Measurements from ENCODE around the gene TGM1.
"Not testable (repeated sequence)": the region's sequence is repeated elsewhere in the genome, so short reads cannot be mapped to it uniquely, and the experiment has no call there.

The TGM1 gene

GRCh38 chr14:24246765-24247212 lies 16.2 kb downstream of the TGM1 start:
- peak overlapping the region in 1 of 3 experiments; percentile 47 for H3K4me3 Mint-ChIP-seq
- peaks cover 17% of the 10 kb centered on the region for H3K4me1 Mint-ChIP-seq
- H3K27me3 Mint-ChIP-seq (ENCODE audit: low read depth) = no peaks in the 10 kb centered on the region
- TF ChIP-seq CTCF (IDR thresholded peaks at IDR 0.05; ENCODE audit: unreplicated experiment in 3 of 3) = no peak
- H3K9me3 Mint-ChIP-seq = no peaks in the 10 kb centered on the region
- H3K36me3 Mint-ChIP-seq (ENCODE audit: low read depth) = no peaks in the 10 kb centered on the region
- H3K27ac Mint-ChIP-seq = no peak overlapping the region

- Mint-ChIP-seq H3K4me3 (peak overlapping the region in 1 of 3 experiments; percentile 77), H3K4me1 (peaks cover 21% of the 10 kb centered on the region), H3K27ac (peak overlapping the region in 1 of 3 experiments; percentile 68)
- H3K27me3 Mint-ChIP-seq (ENCODE audit: low read depth); H3K36me3 Mint-ChIP-seq (ENCODE audit: low read depth); H3K9me3 Mint-ChIP-seq: not testable (repeated sequence)
These were observed 17.6 kb downstream of the TGM1 start for GRCh38 chr14:24245350-24245749.

GRCh38 chr14:24243336-24243836 lies 19.6 kb downstream of the TGM1 start:
- Mint-ChIP-seq H3K27ac (peak overlapping the region; percentile 99 to 100 (median 99)), H3K4me3 (peak overlapping the region; percentile 89 to 99 (median 91)), H3K4me1 (peaks cover 39% of the 10 kb centered on the region), H3K36me3 (ENCODE audit: low read depth) (peaks cover 21% of the 10 kb centered on the region), H3K9me3 (no peaks in the 10 kb centered on the region), H3K27me3 (ENCODE audit: low read depth) (no peaks in the 10 kb centered on the region)
- TF ChIP-seq CTCF (IDR thresholded peaks at IDR 0.05; ENCODE audit: unreplicated experiment in 3 of 3) = no peak

- peaks cover 35% of the 10 kb centered on the region for H3K36me3 Mint-ChIP-seq (ENCODE audit: low read depth)
These were observed 21.0 kb downstream of the TGM1 start for GRCh38 chr14:24241829-24242443.

GRCh38 chr14:24240110-24240918 lies 22.7 kb downstream of the TGM1 start:
- H3K9me3 Mint-ChIP-seq = no peaks in the 10 kb centered on the region
- peaks cover 39% of the 10 kb centered on the region for H3K4me1 Mint-ChIP-seq
- H3K27ac Mint-ChIP-seq = peak overlapping the region in 2 of 3 experiments; percentile 37 to 42
- peaks cover 50% of the 10 kb centered on the region for H3K36me3 Mint-ChIP-seq (ENCODE audit: low read depth)
- no peaks in the 10 kb centered on the region for H3K27me3 Mint-ChIP-seq (ENCODE audit: low read depth)
- H3K4me3 Mint-ChIP-seq = peak overlapping the region; percentile 89 to 99 (median 91)
- TF ChIP-seq CTCF (IDR thresholded peaks at IDR 0.05; ENCODE audit: unreplicated experiment in 3 of 3) = no peak

More at GRCh38 chr14:24241829-24242443, 21.0 kb downstream of the TGM1 start:
- H3K9me3 Mint-ChIP-seq = no peaks in the 10 kb centered on the region
- peak overlapping the region; percentile 99 to 100 (median 99) for H3K27ac Mint-ChIP-seq
- peaks cover 39% of the 10 kb centered on the region for H3K4me1 Mint-ChIP-seq
- H3K27me3 Mint-ChIP-seq (ENCODE audit: low read depth) = no peaks in the 10 kb centered on the region
- peak; percentile 41 to 59 (median 42) for TF ChIP-seq CTCF (IDR thresholded peaks at IDR 0.05; ENCODE audit: unreplicated experiment in 3 of 3)
- H3K4me3 Mint-ChIP-seq = peak overlapping the region; percentile 89 to 99 (median 91)

- peak overlapping the region; percentile 20 to 99 (median 55) for H3K4me3 Mint-ChIP-seq
- H3K4me1 Mint-ChIP-seq = peaks cover 43% of the 10 kb centered on the region
- H3K27ac Mint-ChIP-seq = no peak overlapping the region
- H3K9me3 Mint-ChIP-seq = no peaks in the 10 kb centered on the region
- no peak for TF ChIP-seq CTCF (IDR thresholded peaks at IDR 0.05; ENCODE audit: unreplicated experiment in 3 of 3)
- no peaks in the 10 kb centered on the region for H3K27me3 Mint-ChIP-seq (ENCODE audit: low read depth)
- peaks cover 59% of the 10 kb centered on the region for H3K36me3 Mint-ChIP-seq (ENCODE audit: low read depth)
These were observed 24.4 kb downstream of the TGM1 start for GRCh38 chr14:24238527-24239037.
